ENCODE results near the gene CCDC197. TPM values are rescaled to one million over a fixed set of nuclear protein-coding genes. Genes with fewer than 3 reads are reported as not detected.

CCDC197 gene
- total and polyA plus RNA-seq, 5 donors from 2014 or later, result not detected

- Histone ChIP-seq H3K36me3 (ENCODE audit: control insufficient read depth, insufficient read depth, low read length) (no peaks in the 10 kb centered on the region), H3K27me3 (ENCODE audit: control insufficient read depth, insufficient read depth, low read length) (no peaks in the 10 kb centered on the region), H3K4me1 (ENCODE audit: control insufficient read depth, insufficient read depth, low read length, poor library complexity, severe bottlenecking) (no peaks in the 10 kb centered on the region), H3K9me3 (ENCODE audit: control insufficient read depth in 2 of 2, low read length in 2 of 2) (no peaks in the 10 kb centered on the region), H3K27ac (ENCODE audit: insufficient read depth, low read length, poor library complexity, severe bottlenecking) (no peak overlapping the region), H3K4me3 (ENCODE audit: low read depth, low read length) (no peak overlapping the region)
- ATAC-seq (ENCODE audit: low read depth in 2 of 2) (no peak), DNase-seq (no peak)
- Mint-ChIP-seq H3K36me3 (no peaks in the 10 kb centered on the region), H3K27ac (peak overlapping the region in 2 of 3 donors; percentile 53 to 75), H3K9me3 (no peaks in the 10 kb centered on the region), H3K4me1 (peaks cover 0 to 4% (median 0%) of the 10 kb centered on the region in 4 donors), H3K4me3 (no peak overlapping the region), H3K27me3 (peaks cover 5% of the 10 kb centered on the region)
Measured at GRCh38 chr14:93989939-93990338, 7.2 kb upstream of the CCDC197 start.

- H3K27ac Mint-ChIP-seq, result no peak overlapping the region
- H3K36me3 Mint-ChIP-seq, result no peaks in the 10 kb centered on the region
- H3K27me3 Mint-ChIP-seq, result peaks cover 5% of the 10 kb centered on the region
- no peaks in the 10 kb centered on the region for H3K9me3 ChIP-seq (ENCODE audit: control insufficient read depth in 2 of 2, low read length in 2 of 2)
- ATAC-seq (ENCODE audit: low read depth in 2 of 2), result no peak
- H3K9me3 Mint-ChIP-seq, result no peaks in the 10 kb centered on the region
- H3K4me3 Mint-ChIP-seq, result no peak overlapping the region
- H3K27me3 ChIP-seq (ENCODE audit: control insufficient read depth, insufficient read depth, low read length), result no peaks in the 10 kb centered on the region
- H3K4me3 ChIP-seq (ENCODE audit: low read depth, low read length), result no peak overlapping the region
- H3K4me1 ChIP-seq (ENCODE audit: control insufficient read depth, insufficient read depth, low read length, poor library complexity, severe bottlenecking), result no peaks in the 10 kb centered on the region
- peaks cover 0 to 4% (median 0%) of the 10 kb centered on the region in 4 donors for H3K4me1 Mint-ChIP-seq
- no peak for DNase-seq
- H3K36me3 ChIP-seq (ENCODE audit: control insufficient read depth, insufficient read depth, low read length), result no peaks in the 10 kb centered on the region
- no peak overlapping the region for H3K27ac ChIP-seq (ENCODE audit: insufficient read depth, low read length, poor library complexity, severe bottlenecking)
Measured at GRCh38 chr14:93991212-93991611, 5.9 kb upstream of the CCDC197 start.

GRCh38 chr14:93991649-93992048 lies 5.5 kb upstream of the CCDC197 start:
- Histone ChIP-seq H3K27ac (ENCODE audit: insufficient read depth, low read length, poor library complexity, severe bottlenecking) (no peak overlapping the region), H3K4me3 (ENCODE audit: low read depth, low read length) (no peak overlapping the region), H3K4me1 (ENCODE audit: control insufficient read depth, insufficient read depth, low read length, poor library complexity, severe bottlenecking) (no peaks in the 10 kb centered on the region), H3K27me3 (ENCODE audit: control insufficient read depth, insufficient read depth, low read length) (no peaks in the 10 kb centered on the region), H3K36me3 (ENCODE audit: control insufficient read depth, insufficient read depth, low read length) (no peaks in the 10 kb centered on the region), H3K9me3 (ENCODE audit: control insufficient read depth in 2 of 2, low read length in 2 of 2) (no peaks in the 10 kb centered on the region)
- peaks cover 0 to 4% (median 0%) of the 10 kb centered on the region in 4 donors for H3K4me1 Mint-ChIP-seq
- H3K36me3 Mint-ChIP-seq, result no peaks in the 10 kb centered on the region
- H3K27me3 Mint-ChIP-seq, result peaks cover 5% of the 10 kb centered on the region
- H3K4me3 Mint-ChIP-seq, result no peak overlapping the region
- no peaks in the 10 kb centered on the region for H3K9me3 Mint-ChIP-seq
- H3K27ac Mint-ChIP-seq, result no peak overlapping the region
- no peak for ATAC-seq (ENCODE audit: low read depth in 2 of 2)
- DNase-seq, result no peak

- Mint-ChIP-seq H3K27me3 (peaks cover 5% of the 10 kb centered on the region), H3K4me3 (no peak overlapping the region), H3K4me1 (peaks cover 0 to 4% (median 0%) of the 10 kb centered on the region in 4 donors), H3K27ac (no peak overlapping the region), H3K36me3 (no peaks in the 10 kb centered on the region), H3K9me3 (no peaks in the 10 kb centered on the region)
- no peaks in the 10 kb centered on the region for H3K9me3 ChIP-seq (ENCODE audit: control insufficient read depth in 2 of 2, low read length in 2 of 2)
- H3K27ac ChIP-seq (ENCODE audit: insufficient read depth, low read length, poor library complexity, severe bottlenecking), result no peak overlapping the region
- H3K27me3 ChIP-seq (ENCODE audit: control insufficient read depth, insufficient read depth, low read length), result no peaks in the 10 kb centered on the region
- DNase-seq (no peak), ATAC-seq (ENCODE audit: low read depth in 2 of 2) (no peak)
- no peaks in the 10 kb centered on the region for H3K36me3 ChIP-seq (ENCODE audit: control insufficient read depth, insufficient read depth, low read length)
- H3K4me3 ChIP-seq (ENCODE audit: low read depth, low read length), result no peak overlapping the region
- H3K4me1 ChIP-seq (ENCODE audit: control insufficient read depth, insufficient read depth, low read length, poor library complexity, severe bottlenecking), result no peaks in the 10 kb centered on the region
Measured at GRCh38 chr14:93993382-93993781, 3.7 kb upstream of the CCDC197 start.

- DNase-seq (peak in 1 of 3 donors; percentile 50), ATAC-seq (ENCODE audit: low read depth in 2 of 2) (peak; percentile 73 to 75)
- H3K4me3 Mint-ChIP-seq, result no peak overlapping the region
- H3K27ac Mint-ChIP-seq, result no peak overlapping the region
- H3K27me3 Mint-ChIP-seq, result no peaks in the 10 kb centered on the region
- H3K4me3 ChIP-seq (ENCODE audit: low read depth, low read length), result no peak overlapping the region
- H3K4me1 ChIP-seq (ENCODE audit: control insufficient read depth, insufficient read depth, low read length, poor library complexity, severe bottlenecking), result no peaks in the 10 kb centered on the region
- no peaks in the 10 kb centered on the region for H3K36me3 ChIP-seq (ENCODE audit: control insufficient read depth, insufficient read depth, low read length)
- no peaks in the 10 kb centered on the region for H3K9me3 Mint-ChIP-seq
- H3K9me3 ChIP-seq (ENCODE audit: control insufficient read depth in 2 of 2, low read length in 2 of 2), result no peaks in the 10 kb centered on the region
- H3K4me1 Mint-ChIP-seq, result peaks cover 0 to 4% (median 0%) of the 10 kb centered on the region in 4 donors
- no peak overlapping the region for H3K27ac ChIP-seq (ENCODE audit: insufficient read depth, low read length, poor library complexity, severe bottlenecking)
- no peaks in the 10 kb centered on the region for H3K36me3 Mint-ChIP-seq
- no peaks in the 10 kb centered on the region for H3K27me3 ChIP-seq (ENCODE audit: control insufficient read depth, insufficient read depth, low read length)
Measured at GRCh38 chr14:93994919-93995682, 2.0 kb upstream of the CCDC197 start.

- H3K27me3 ChIP-seq (ENCODE audit: control insufficient read depth, insufficient read depth, low read length), result no peaks in the 10 kb centered on the region
- H3K36me3 ChIP-seq (ENCODE audit: control insufficient read depth, insufficient read depth, low read length), result no peaks in the 10 kb centered on the region
- no peak for DNase-seq
- ATAC-seq (ENCODE audit: low read depth in 2 of 2), result no peak
- Mint-ChIP-seq H3K27ac (no peak overlapping the region), H3K4me1 (peaks cover 0 to 4% (median 0%) of the 10 kb centered on the region in 4 donors), H3K9me3 (no peaks in the 10 kb centered on the region), H3K27me3 (no peaks in the 10 kb centered on the region), H3K4me3 (no peak overlapping the region), H3K36me3 (no peaks in the 10 kb centered on the region)
- no peak overlapping the region for H3K4me3 ChIP-seq (ENCODE audit: low read depth, low read length)
- no peaks in the 10 kb centered on the region for H3K9me3 ChIP-seq (ENCODE audit: control insufficient read depth in 2 of 2, low read length in 2 of 2)
- no peaks in the 10 kb centered on the region for H3K4me1 ChIP-seq (ENCODE audit: control insufficient read depth, insufficient read depth, low read length, poor library complexity, severe bottlenecking)
- no peak overlapping the region for H3K27ac ChIP-seq (ENCODE audit: insufficient read depth, low read length, poor library complexity, severe bottlenecking)
Measured at GRCh38 chr14:93996130-93996695, 888 bp upstream of the CCDC197 start.

- H3K36me3 Mint-ChIP-seq, result no peaks in the 10 kb centered on the region
- peaks cover 6% of the 10 kb centered on the region for H3K27me3 Mint-ChIP-seq
- peaks cover 8% of the 10 kb centered on the region for H3K4me1 ChIP-seq (ENCODE audit: control insufficient read depth, insufficient read depth, low read length, poor library complexity, severe bottlenecking)
- no peak overlapping the region for H3K27ac Mint-ChIP-seq
- no peaks in the 10 kb centered on the region for H3K27me3 ChIP-seq (ENCODE audit: control insufficient read depth, insufficient read depth, low read length)
- no peak overlapping the region for H3K27ac ChIP-seq (ENCODE audit: insufficient read depth, low read length, poor library complexity, severe bottlenecking)
- H3K4me3 Mint-ChIP-seq, result no peak overlapping the region
- H3K36me3 ChIP-seq (ENCODE audit: control insufficient read depth, insufficient read depth, low read length), result no peaks in the 10 kb centered on the region
- peaks cover 0 to 13% (median 7%) of the 10 kb centered on the region in 4 donors for H3K4me1 Mint-ChIP-seq
- ATAC-seq (ENCODE audit: low read depth in 2 of 2) (no peak), DNase-seq (no peak)
- H3K4me3 ChIP-seq (ENCODE audit: low read depth, low read length), result no peak overlapping the region
- H3K9me3 ChIP-seq (ENCODE audit: control insufficient read depth in 2 of 2, low read length in 2 of 2), result no peaks in the 10 kb centered on the region
- H3K9me3 Mint-ChIP-seq, result no peaks in the 10 kb centered on the region
Measured at GRCh38 chr14:93997916-93998870, 1.1 kb downstream of the CCDC197 start.

Measured in CD4-positive, CD25-positive, alpha-beta regulatory T cell (primary cell).